COLO668 (cell line): ENCODE results near the gene BAIAP2.

Experiments used
- DNase-seq: peaks from one replicate; lab custom pipeline; 2025; ENCODE audit not compliant: unreplicated experiment; lab: John Stamatoyannopoulos, UW

BAIAP2 gene

GRCh38 chr17:81050645-81051625 is 16.0 kb downstream of the BAIAP2 start:
- DNase-seq, result no peak

DNA sequence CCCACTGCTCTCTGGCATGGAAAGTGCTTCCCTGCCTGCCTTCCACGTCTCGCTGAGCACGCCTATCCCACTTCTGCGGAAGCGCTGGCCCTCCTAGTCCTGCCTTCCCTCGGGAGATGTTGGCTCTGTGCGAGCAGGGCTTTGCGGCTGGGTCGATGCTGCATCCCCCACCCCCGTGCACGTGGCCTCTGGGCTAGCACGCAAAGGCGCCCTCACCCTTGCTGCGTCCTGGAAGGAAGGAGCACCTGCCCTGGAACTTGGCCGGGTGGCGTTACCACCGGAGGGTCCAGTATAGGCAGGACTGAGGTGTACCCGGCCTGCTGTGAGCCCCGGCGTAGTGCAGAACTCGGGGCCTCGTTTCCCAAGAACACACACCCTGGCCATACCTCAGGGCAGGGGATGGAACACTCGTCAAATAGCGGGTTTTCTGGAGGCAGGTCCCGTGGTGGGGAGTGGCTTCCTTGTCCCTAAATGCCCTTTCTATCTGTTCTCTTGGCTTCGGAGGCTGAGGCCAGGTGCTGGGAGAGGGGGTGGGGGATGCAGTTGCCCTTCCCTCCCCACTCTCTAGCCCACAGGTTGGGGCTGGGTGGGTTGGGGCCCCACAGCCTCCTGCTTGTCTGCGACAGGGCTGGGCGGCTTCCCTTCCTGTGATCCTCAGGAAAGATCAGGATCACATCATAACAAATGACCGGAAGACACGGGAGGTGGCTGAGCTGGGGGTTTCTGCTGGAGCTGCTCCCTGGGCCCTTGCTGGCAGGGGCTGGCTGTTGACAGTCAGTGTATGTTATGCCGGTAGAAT is 17.4 kb downstream of the BAIAP2 start:
- DNase-seq, result no peak

DNA sequence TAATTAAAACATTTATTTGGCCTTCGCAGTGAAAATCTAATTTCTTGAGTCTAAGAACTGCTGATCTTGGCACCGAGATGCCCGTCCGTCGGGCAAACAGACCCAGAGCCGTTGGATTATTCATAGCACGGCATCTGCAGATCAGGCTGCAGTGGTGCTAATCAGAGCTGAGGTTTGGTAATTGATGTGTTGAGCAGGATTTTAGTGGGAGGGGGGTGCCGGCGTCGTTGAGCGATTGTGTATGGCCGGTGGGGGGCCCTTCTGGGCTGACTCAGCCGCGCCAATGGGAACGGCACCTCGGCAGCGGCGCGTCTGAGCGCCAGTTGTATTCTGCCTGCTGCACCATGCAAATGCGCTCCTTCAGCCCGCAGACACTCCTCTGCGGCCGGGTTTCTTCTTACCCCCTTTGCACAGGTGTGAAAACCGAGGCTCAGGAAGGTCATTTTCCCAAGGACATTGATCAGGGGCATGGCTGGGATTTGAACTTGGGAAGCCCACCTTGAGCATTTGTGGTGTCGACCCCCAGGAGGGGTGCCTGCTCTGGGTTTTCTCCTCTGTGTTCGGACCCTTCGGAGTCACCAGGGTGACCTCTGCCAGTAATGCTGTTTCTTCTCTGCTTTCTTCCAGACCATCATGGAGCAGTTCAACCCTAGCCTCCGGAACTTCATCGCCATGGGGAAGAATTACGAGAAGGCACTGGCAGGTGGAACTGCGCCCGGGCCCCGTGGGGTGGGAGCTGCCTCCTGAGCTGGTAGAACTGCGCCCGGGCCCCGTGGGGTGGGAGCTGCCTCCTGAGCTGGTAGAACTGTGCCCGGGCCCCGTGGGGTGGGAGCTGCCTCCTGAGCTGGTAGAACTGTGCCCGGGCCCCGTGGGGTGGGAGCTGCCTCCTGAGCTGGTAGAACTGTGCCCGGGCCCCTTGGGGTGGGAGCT is 18.4 kb downstream of the BAIAP2 start:
- no peak for DNase-seq

GRCh38 chr17:81054308-81054707 is 19.4 kb downstream of the BAIAP2 start:
- no peak for DNase-seq

DNA sequence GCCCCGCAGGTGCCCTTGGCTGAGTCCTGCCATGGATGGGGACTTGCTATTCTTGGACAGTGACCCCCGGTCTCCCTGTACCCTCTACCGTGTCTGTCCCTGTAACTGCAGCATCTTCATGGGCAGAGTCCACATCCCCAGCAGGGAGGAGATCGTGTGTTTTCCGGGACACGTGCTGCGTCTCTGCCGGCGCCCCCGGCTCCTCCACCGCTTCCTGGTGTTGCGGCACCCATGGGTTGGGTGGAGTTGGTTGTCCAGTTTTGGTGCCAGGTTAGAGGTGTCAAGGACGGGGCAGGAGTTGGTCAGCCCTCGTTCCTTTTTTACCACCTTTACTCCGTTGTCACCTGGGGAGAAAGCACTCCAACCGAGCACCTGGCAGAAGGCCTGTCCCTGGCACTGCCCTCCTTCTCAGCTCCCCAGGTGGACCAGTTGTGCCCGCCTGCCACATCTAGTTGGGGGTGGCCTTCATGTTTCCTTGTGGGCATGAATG is 20.0 kb downstream of the BAIAP2 start:
- no peak for DNase-seq

DNA sequence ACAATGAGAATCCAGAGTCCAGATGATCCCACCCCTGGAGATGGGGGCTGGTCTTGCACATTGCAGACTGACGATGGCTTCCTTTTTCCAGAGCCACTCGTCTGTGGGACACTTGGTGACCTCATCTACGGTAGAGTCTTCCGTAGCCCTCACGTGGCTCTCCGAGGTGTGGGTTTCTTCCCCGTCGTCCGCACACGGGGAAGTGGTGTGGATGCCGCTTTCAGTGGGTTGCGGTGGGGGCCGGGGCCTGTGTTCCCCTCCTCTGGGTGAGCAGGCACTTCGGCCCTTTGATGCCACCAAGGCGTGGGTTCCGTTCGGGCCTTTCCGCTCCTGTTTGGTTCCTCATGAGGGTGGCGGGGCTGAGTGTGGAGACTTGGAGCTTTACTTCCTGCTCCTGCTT is 21.4 kb downstream of the BAIAP2 start:
- no peak for DNase-seq

GRCh38 chr17:81057079-81057730 is 22.3 kb downstream of the BAIAP2 start:
- no peak for DNase-seq

- DNase-seq, result no peak
Measured at GRCh38 chr17:81057777-81058176, 22.8 kb downstream of the BAIAP2 start.

DNA sequence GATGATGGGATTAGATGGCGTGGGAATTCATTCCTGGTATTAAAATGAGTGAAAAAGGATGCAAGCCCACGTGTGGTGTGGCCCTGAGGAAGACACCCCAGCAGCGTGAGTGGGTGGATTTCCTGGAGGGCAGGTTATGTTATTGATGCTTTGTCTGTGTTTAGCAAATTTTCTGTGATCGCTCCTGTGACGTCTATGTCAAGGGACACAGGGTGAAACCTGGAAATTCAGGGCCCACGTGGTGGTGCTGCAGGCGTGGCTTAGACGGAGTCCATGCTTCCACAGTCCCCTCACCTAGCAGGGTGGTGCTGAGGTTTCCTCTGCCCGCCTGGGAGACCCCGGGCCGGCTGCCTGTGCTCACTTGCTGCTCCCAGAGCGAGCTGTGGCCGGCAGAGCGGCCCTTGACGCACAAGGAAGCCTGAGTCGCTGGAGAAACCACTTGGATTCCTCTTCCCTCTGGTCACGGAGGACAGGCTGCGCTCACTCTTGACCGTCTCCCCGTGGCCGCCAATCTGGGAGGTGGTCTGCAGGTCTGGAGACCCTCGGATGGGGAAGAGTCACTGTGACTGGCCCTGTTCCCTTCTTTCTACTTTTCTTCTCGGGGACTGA is 23.4 kb downstream of the BAIAP2 start:
- DNase-seq, result no peak

- DNase-seq, result no peak
Measured at GRCh38 chr17:81059026-81059425, 24.1 kb downstream of the BAIAP2 start.

DNA sequence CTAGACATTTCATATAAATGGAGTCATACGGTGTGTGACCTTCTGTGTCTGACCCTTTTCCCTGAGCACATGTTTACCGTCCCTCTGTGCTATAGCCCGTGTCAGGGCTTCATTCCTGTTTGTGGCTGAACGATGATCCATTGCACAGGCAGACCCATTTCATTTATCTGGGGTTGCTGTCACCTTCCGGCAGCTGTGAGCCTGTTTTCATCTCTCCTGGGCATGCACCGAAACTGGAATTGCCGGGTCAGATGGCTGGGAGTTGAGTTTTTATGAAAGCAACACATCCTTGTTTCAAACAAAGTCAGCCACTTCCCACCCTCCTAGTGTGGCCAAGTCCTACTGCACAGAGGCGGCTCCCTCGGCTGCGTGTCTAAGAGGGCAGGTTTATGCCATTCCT is 25.5 kb downstream of the BAIAP2 start:
- no peak for DNase-seq

- DNase-seq, result no peak
Measured at GRCh38 chr17:81061027-81061735, 26.2 kb downstream of the BAIAP2 start.

DNA sequence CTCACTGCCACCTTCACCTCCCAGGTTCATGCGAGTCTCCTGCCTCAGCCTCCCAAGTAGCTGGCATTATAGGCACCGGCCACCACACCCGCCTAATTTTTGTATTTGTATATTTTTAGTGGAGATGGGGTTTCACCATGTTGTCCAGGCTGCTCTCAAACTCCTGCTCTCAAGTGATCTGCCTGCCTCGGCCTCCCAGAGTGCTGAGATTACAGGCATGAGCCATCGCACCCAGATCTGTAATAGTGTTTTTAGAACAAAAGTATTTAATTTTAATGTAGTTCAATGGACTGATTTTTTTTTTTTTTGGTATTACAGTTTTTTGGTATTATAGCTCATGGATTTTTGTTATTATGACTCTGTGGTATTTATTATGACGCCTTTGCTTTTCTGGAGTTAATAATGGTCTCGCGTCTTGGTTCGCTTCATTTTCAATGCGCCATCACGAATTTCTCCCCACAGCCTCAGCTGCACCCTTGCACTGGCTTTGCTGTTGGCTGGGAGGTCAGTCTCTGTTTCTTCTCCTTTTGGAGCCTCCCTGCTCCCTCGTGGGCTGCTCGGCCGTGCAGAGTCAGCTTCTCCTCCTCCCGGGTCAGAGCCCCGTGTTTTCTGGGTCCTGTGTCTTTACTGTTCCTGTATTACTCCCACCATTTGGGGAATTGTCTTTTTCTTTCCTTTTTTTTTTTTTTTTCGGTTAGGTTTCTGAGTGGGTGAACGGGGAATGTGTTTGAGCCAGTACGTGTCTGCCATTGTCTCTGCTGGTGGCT is 27.2 kb downstream of the BAIAP2 start:
- no peak for DNase-seq

GRCh38 chr17:81063106-81064093 is 28.4 kb downstream of the BAIAP2 start:
- DNase-seq, result no peak

GRCh38 chr17:81064678-81065475 is 29.9 kb downstream of the BAIAP2 start:
- DNase-seq, result no peak

DNA sequence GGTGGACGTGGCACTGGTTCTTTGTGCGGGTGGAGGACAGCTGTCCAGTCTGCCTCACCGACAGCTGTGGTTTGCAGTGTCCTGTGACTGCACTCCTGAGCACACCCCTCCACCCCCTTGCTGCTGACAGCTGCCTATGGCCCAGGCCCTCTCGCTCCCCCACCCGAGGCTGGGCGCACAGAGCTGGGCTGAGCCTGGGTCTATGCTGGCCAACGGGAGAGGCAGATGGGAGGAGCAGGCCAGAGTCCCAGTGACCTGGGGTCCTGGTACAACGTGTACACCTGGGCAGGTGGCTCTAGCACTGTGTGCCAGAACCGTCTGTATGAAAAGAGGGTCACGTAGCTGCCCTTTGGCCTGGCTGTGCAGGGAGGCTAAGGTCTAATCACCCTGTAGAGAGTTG is 30.5 kb downstream of the BAIAP2 start:
- no peak for DNase-seq
